Fibroblast of skin of back (primary cell): ENCODE measurements around the gene ZNF45. TPM values are rescaled to one million over a fixed set of nuclear protein-coding genes. Genes with fewer than 3 reads are reported as not detected.
"Not testable (repeated sequence)": the region's sequence is repeated elsewhere in the genome, so short reads cannot be mapped to it uniquely, and the experiment has no call there.

ENCODE experiments used
- DNase-seq: peaks from one replicate; pipeline ENCODE4 v3.0.0-alpha.2; 2013
- polyA plus RNA-seq, 2 experiments: library from polyadenylated mRNA; unstranded; fragments of 120-200 nt; gene quantifications; one replicate each; pipeline ENCODE4 v1.2.1, GENCODE V29; 2013; ENCODE audit not compliant: insufficient read length in 2 of 2

Gene ZNF45
- 9.2 TPM for polyA plus RNA-seq (2013, experiment 1 of 2; ENCODE audit: insufficient read length)
- polyA plus RNA-seq (2013, experiment 2 of 2; ENCODE audit: insufficient read length) = 7.1 TPM

DNA sequence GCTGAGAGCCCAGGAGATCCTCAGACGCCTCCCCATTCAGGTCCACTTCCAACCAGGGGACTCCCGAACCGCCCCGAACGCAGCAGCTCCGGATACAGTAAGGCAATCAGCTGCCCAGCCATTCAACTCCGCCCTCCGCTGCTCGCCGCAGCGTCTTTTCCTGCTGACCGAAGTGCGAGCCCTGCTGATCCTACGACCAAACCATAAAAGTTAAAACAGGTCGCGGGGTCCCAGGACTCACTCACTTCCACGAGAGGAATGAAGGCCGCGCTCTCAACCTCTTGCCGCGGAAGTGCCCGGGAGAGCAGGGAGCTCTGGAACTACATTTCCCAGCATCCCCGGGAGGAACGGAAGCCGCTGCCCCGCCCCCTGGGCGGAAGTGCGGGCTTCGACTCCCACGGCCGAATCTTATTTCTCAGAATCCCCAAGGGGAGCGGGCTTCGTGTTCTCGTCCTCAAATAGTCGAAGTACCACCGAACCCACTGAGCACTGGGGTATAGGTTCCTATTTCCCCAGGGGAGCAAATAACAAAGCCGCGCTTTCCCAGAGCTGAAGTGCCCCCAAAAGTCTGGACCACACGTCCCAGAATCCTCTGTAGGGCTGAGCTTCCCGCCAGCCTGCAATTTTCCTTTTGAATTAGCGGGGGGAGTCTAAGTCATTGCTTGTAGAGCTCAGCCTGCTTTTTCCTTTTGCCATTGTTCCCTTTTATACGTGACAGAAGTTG, at the start of gene ZNF45:
TSS of gene ZNF45 (minus strand) at position 298 of the 724 bp plus-strand sequence. CDS start 13,097 bp downstream, outside the sequence.
- peak; percentile 92 for DNase-seq

DNA sequence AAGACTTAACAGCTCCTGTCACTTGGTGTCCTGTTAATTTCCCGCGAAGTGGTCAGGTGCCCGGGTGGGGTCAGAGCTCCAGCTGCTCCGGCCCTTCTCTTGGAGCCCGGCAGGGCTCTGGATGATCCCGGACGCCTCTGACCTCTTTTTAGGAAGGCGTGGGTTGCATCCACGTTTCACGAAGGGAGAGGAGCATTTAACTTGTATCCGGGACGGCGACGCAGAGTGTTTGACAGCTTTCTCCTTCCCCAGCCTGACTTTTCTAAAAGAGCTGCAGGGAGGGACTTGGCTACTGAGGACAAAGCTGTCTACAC, 49.6 kb upstream of the ZNF45 start:
- no peak for DNase-seq

DNA sequence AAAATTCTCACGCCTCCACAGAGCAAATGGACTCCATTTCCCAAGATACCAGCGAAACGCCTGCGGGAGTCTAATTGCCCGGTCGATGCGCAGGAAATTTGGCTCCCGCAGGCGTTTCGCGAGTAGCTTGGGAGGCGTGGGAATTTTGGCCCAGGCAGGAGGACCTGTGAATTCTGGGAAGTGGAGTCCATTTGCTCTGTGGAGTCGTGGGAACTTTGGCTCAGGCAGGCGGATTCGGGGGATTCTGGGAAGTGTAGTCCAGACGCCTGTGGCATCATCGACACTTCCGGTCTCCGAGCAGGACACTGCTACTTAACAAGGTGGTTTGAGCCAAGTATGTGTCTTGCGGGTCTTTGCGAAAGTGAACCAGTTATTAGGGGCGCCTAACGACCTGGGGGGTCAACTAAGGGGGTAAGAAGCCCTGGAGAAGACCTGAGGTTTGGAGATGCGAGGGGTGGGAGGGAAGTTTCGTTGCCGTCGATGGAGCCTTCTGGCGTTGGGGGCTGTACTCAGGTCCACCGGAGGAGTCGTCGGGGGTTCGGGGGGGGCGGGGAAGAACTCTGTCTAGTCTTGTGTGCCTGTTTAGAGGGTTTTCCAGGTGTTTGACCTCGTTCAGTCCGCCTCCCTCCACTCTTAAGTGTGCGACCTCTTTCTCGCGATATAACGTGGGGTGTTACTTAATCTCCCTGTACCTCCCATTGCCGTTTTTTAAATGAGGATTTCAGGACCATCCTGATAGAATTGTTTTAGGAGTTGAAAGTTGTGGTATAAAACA, 49.0 kb upstream of the ZNF45 start, which contains the start of gene ZNF155:
TSS of gene ZNF155 (plus strand) at position 277 of the 775 bp plus-strand sequence. CDS start 4,356 bp downstream, outside the sequence.
- peak; percentile 99 for DNase-seq

DNA sequence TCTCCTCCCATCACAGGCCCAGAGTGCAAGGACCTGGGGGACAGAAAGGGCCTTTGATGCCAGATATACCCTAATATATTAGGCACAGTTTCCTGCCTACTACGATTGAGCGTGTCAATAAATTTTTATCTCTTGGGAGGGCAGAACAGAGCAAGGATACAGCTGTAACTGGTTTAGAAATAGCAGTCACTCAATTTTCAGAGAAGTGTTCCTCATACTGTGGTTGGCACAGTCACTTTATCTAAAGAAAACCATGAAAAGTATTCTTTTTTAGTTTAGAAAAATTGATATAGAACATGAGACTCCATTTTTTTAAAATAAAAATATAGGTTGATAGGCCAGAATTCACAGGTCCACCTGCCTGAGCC, 48.4 kb upstream of the ZNF45 start:
- DNase-seq = no peak

DNA sequence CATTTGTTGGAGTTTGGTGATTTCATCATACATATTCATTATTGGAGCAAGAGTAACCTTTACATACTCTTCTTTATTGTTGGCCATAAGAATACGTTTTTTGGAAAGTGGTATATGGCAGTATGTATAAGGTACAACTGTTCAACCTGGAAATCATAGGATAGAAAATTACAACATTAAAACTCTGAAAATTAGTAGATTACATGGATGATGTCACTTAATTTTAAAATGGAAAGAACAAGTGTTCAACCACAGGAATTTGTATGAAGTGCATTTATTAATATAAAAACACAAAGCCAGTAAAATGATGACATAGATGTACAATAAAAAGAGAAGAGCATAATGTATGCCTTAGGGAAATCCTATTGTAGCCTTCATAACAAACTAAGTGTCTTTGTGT, 41.6 kb upstream of the ZNF45 start:
- DNase-seq = no peak

DNA sequence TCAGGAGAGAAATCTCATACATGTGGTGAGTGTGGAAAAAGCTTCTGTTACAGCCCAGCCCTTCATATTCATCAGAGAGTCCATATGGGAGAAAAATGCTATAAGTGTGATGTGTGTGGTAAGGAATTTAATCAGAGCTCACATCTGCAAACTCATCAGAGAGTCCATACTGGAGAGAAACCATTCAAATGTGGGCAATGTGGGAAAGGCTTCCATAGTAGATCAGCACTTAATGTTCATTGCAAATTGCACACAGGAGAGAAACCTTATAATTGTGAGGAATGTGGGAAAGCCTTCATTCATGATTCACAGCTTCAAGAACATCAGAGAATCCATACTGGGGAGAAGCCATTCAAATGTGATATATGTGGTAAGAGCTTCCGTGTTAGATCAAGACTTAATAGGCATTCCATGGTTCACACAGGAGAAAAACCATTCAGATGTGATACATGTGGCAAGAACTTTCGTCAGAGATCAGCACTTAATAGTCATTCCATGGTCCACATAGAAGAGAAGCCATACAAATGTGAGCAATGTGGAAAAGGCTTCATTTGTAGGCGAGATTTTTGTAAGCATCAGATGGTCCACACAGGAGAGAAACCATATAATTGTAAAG, 31.1 kb upstream of the ZNF45 start:
- DNase-seq = no peak

DNA sequence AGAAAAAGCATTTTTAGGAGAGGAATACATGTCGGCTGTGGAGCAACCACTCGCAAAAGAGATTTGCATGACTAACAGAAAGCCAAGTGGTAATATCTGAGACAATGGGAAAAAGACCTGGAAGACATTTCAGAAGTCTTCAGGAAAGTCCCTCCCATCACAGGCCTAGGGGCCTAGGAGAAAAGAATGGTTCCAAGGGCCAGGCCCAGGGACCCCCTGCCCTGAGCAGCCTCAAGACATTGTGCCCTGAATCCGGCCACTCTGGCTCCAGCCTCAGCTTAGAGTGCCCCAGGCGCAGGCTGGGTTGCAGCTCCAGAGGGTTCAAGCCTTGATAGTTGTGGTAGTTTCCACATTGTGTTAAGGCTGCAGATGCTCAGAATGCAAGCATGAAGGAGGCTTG, 25.3 kb upstream of the ZNF45 start:
- DNase-seq = no peak

DNA sequence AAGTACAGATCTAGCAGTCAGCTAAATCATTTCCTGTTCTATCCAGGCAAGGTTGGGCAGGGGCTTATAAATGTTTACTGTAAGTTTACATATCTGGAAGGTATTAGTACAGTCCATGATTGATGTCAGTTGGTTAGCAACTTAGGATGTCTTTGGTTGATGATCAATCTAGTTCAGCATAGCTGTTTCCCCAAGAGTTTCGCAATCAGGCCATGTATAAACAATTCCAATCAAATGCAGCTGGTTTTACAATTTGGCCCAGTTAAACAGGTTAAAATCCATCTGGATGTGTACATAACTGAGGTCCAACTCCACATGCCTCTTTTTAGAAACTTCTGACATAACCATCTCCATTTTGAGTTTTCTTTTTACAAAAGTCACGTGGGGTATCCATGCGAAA, 22.8 kb upstream of the ZNF45 start:
- DNase-seq = no peak

DNA sequence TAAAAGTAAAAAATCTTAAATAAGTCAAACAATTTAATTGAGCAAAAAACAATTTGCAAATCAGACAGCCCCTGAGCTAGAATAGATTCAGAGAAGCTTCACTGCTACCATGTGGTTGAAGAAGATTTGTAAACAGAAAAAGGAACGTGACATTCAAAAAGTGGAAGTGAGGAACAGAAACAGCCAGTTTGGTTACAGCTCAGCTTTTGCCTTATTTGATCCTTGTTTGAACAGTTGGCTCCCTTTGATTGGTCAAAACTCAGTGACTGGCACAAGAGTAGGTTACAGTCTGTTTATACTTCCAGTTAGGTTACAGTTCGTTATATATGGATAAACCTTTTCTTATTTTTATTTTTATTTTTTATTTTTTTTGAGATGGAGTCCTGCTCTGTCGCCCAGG, 21.7 kb upstream of the ZNF45 start:
- no peak for DNase-seq

DNA sequence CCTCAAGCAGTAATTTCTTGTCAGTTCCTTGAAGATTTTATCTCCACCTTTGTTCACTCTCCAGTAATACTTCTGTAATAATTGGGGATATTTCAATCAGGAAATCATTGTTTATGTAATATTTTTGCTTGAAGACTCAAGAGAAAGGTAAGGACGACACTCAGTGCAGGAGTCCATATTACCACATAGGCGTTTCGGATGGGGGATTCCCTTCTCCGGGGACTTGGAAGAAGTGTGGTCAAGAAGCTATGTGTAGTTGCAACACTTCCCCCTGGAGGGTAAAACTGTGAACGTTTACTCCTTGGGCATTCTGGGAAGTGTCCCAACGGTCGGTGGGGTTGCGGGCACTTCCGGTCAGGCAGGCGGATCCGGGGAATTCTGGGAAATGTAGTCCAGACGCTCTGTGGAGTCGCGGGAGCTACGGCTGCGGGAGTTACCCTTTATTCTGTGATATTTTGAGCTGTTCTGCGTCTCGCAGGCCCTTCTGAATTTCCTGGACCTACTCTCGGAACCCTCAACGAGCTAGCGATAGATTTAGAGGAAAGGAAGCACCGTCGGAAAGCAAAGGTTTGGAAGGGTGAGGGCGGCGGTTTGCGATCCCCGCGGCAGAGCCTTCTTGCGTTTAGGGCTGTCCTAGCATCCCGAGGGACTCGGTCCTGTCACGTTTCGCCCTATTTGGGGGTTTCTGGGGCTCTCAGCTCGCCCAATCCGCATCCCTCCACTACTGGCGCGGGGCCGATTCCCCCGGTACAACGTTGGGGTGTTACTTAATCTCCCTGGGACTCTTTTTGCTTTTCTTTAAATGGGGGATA, 16.0 kb upstream of the ZNF45 start, which contains the start of gene ZNF221:
TSS of gene ZNF221 (plus strand) at position 395 of the 812 bp plus-strand sequence. CDS start 11,499 bp downstream, outside the sequence.
- peak; percentile 99 for DNase-seq

DNA sequence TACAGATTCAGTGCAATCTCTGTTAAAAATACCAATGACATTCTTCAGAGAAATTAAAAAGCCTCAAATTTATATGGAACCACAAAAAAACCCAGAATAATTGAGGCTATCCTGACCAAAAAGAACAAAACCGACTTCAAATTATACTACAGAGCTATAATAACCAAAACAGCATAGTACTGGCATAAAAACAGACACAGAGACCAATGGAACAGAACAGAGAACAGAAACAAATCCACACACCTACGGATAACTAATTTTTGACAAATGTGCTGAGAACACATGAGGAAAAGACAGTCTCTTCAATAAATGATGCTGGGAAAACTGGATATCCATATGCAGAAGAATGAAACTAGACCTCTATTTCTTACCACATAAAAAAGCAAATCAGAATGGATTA, 14.7 kb upstream of the ZNF45 start:
- DNase-seq = not testable (repeated sequence)

DNA sequence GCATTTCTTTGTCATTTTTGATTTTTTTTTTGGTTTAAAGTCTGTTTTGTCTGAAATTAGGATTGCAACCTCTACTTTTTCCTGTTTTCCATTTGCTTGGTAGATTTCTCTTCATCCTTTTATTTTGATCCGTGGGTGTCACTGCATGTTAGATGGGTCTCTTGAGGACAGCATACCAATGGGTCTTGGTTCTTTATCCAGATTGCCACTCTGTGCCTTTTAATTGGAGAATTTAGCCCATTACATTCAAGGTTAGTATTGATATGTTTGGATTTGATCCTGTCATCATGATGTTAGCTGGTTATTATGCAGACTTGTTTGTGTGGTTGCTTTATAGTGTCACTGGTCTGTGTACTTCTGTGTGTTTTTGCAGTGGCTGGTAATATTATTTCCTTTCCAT, 12.3 kb upstream of the ZNF45 start:
- DNase-seq = not testable (repeated sequence)

DNA sequence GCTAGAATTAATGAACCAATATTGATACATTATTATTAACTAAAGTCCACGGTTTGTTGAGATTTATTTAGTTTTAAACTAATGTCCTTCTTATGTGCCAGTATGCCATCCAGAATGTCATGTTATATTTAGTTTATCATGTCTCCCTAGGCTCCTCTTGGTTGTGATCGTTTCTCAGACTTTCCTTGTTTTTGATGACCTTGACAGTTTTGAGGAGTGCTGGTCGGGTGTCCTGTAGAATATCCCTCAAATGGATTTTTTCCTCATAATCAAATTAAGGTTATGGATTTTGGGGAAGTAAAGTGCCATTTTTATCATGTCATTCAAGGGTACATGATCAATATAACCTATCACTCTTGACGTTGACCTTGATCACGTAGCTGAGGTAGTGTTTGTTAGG, 6.1 kb upstream of the ZNF45 start:
- no peak for DNase-seq

DNA sequence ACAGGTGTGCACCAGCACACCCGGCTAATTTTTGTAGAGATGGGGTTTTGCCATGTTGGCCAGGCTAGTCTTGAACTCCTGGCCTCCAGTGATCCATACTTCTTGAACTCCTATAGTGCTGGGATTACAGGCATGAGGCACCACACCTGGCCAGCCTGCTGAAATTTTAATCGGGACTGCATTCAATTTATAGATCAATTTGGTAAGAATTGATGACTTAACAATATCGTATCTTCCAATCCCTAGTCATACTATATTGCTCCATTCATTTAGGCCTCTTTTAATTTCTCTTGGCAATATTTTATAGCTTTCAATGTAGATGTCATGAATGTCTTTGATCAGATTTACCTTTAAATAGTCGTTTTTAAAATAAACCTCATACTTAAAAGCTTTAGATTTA, 5.6 kb upstream of the ZNF45 start:
- DNase-seq = no peak

DNA sequence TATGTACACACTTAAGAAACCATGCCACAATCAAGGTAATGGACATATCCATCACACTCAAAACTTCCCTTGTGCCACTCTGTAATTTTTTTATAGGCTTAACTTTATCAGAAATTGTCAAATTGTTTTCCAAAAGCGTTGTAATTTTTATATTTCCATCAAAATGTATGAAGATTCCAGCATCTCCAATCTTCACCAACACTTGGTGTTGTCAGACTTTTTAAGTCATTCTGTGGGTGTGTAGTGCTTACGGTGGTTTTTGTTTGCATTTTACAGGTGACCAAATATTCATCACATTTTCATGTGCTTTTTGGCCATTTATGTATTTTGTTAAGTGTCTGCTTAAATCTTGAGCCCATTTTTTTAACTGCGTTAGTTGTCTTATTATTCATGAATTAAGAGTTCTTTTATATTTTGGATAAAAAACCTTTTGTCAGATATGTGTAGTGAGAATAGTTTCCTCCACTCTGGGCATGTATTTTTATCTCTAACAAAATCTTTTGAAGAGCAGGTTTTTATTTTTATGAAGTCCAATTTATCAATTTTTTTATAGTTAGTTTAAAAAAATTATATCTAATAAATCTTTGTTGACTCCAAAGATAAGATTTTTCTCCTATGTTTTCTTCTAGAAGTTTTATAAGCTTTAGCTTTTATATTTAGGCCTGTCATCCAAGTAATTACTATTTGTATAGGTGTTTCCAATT, 4.6 kb upstream of the ZNF45 start:
- DNase-seq = no peak

DNA sequence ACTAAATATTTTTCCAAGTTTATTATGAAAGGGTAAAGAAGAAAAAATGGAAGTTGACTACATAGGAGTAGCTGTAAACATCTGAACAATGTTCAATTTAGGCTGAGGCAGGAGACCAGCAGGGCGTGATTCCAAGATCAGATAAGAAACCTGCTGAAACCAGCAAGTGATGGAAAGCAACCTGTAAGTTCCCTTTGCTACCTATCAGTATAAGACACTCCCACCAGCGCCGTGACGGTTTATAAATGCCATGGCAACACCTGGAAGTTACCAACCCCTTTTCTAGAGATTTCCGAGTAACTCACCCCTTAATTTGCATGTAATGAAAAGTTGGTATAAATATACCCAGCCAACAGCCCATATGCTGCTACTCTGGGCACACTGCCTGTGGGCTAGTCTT, 1.1 kb upstream of the ZNF45 start:
- no peak for DNase-seq

DNA sequence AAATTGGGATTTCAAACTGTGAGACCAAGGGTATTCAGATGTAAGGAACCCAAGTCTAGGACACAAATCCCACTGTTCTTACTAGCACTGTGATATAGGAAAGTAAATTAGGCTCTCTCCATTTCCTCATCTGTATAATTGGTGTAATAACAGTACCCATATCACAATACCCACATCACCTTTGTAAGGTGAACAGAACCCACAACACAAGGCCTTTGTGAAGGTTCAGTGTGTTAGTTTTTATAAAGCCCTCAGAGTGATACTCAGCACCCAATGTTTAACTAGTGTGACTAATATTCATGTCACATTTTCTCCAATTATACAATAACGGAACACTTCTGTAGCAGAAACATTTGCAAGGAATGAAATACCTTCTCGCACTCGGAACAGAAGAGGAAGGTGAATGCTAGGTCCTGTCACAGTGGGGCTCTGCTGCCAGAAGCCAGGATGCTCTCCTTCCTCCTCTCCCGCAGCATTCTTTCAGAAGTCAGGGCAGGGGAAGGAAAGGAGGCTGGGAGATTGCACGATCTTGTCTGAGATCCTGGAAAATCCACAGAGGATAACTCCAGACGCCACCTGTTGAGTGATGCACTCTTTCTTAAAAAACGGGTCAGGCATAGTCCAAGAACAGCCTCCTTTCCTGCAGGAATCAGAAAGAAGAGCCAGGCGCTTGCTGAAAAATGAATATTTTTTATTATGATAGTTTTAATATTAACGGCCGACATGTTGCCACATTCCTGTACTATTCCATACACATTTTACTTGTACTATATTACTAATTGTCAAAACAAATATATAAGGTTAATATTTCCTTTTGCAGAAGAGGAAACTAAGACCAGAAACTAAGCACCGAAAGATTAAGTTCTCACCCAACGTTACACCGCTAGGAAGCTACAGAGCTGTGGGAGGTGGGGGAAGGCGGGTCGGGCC, 762 bp downstream of the ZNF45 start:
- DNase-seq = peak; percentile 15

DNA sequence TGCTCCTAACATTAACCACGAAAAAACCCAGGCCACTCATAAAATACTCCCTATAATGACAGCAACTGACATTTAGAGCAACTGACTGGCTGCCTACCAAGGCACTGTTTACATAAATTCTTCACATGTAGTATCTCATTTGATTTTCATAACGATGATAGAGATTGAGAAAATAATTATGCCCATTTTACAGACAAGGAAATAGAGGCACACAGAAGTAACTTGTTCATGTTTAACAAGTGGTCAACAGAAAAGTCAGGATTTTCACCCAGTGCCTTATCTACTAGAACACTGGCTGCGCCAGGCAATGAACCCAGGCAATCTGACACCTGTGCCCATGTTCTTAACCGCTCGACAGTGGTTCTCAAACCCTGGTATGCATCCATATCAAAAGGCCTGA, 6.3 kb downstream of the ZNF45 start:
- no peak for DNase-seq

DNA sequence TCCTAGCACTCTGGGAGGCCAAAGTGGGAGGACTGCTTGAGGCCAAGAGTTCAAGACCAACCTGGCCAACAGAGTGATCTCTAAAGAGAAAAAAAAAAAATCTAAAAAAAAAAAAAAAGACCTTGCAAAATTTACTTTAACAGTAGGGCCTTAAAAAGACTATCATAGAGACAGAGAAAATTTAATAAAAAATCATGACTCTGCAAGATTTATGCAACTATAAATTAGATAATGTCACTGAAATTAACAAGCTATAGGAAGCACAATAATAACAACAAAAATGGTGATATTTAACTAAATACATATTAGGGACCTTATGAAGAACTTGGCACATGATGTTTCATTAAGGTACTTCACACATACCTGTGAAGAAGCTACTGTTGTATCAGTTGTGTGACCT, 11.2 kb downstream of the ZNF45 start:
- DNase-seq = no peak

DNA sequence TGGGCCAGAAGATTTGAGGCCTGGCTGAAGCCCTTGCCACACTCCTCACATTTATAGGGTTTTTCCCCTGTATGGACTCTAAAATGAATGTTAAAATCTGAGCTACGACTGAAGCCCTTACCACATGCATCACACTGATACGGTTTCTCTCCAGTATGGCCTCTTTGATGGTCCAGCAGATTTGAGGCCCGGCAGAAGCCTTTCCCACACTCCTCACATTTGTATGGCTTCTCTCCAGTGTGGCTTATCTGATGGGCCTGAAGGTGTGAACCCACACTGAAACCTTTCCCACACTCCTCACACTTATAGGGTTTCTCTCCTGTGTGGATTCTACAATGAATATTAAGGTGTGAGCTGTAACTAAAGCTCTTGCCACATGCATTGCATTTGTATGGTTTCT, 21.0 kb downstream of the ZNF45 start:
- no peak for DNase-seq

DNA sequence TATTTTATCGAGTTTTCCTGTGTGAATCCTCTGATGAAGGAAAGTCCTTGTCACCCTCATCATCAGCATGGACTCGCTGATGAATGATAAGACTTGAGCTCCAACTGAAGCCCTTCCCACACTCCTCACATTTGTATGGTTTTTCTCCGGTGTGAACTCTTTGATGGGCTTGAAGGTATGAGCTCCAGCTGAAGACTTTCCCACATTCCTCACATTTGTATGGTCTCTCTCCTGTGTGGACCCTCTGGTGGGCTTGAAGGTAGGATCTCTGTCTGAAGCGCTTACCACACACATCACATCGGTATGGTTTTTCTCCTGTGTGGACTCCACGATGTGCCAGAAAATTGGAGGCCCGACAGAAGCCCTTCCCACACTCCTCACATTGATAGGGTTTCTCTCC, 21.7 kb downstream of the ZNF45 start:
- no peak for DNase-seq
